Stimulated activated naive CD4-positive, alpha-beta T cell treated with Interleukin-2 at 50 U/mL for 16 hours (primary cell): ENCODE data around the gene DNAI1.
A peak's percentile ranks its signal among the peaks of the same experiment; 100 is the strongest.
"Not testable (repeated sequence)": the region's sequence is repeated elsewhere in the genome, so short reads cannot be mapped to it uniquely, and the experiment has no call there.

Source experiments
- DNase-seq: peaks from one replicate; lab custom pipeline; 2025; lab: John Stamatoyannopoulos, UW

Gene DNAI1

GRCh38 chr9:34512131-34513078 is 53.8 kb downstream of the DNAI1 start:
- DNase-seq = no peak

GRCh38 chr9:34513567-34514214 is 55.1 kb downstream of the DNAI1 start:
- no peak for DNase-seq

GRCh38 chr9:34514401-34514800 is 55.8 kb downstream of the DNAI1 start:
- DNase-seq = no peak

GRCh38 chr9:34514816-34515215 is 56.2 kb downstream of the DNAI1 start:
- no peak for DNase-seq

GRCh38 chr9:34515959-34516358 is 57.4 kb downstream of the DNAI1 start:
- no peak for DNase-seq

GRCh38 chr9:34517185-34517584 is 58.6 kb downstream of the DNAI1 start:
- DNase-seq = no peak

- no peak for DNase-seq
Observed at GRCh38 chr9:34518110-34518616, 59.6 kb downstream of the DNAI1 start.

- no peak for DNase-seq
Observed at GRCh38 chr9:34518896-34519295, 60.3 kb downstream of the DNAI1 start.

- DNase-seq = no peak
Observed at GRCh38 chr9:34519321-34520020, 60.9 kb downstream of the DNAI1 start.

GRCh38 chr9:34520096-34520495 is 61.5 kb downstream of the DNAI1 start:
- no peak for DNase-seq

- no peak for DNase-seq
Observed at GRCh38 chr9:34520505-34521385, 62.1 kb downstream of the DNAI1 start.

- DNase-seq = no peak
Observed at GRCh38 chr9:34521406-34522045, 62.9 kb downstream of the DNAI1 start.

- no peak for DNase-seq
Observed at GRCh38 chr9:34522091-34522887, 63.7 kb downstream of the DNAI1 start.

GRCh38 chr9:34522971-34523797 is 64.6 kb downstream of the DNAI1 start, which contains the start of gene ENHO:
TSS of gene ENHO (minus strand) at chr9:34522990. CDS start at chr9:34521695, 1,295 bp downstream.
- DNase-seq = peak; percentile 81

GRCh38 chr9:34524349-34524748 is 65.7 kb downstream of the DNAI1 start:
- no peak for DNase-seq

GRCh38 chr9:34526026-34526425 is 67.4 kb downstream of the DNAI1 start:
- DNase-seq = no peak

GRCh38 chr9:34532041-34532440 is 73.4 kb downstream of the DNAI1 start:
- DNase-seq = not testable (repeated sequence)

GRCh38 chr9:34536685-34537084 is 78.1 kb downstream of the DNAI1 start:
- no peak for DNase-seq

GRCh38 chr9:34540827-34541226 is 82.2 kb downstream of the DNAI1 start:
- no peak for DNase-seq
